NCI-H460 (cell line): ENCODE data around the gene ZNF683. TPM values are rescaled to one million over a fixed set of nuclear protein-coding genes. Genes with fewer than 3 reads are reported as not detected.
"Not testable (repeated sequence)": the region's sequence is repeated elsewhere in the genome, so short reads cannot be mapped to it uniquely, and the experiment has no call there.

Source experiments
- DNase-seq: peaks from one replicate; pipeline ENCODE4 v3.0.0-alpha.2; 2016; ENCODE audit warnings: low read depth; ENCODE audit errors: extremely low read depth
- total RNA-seq: library from RNA; depleted of rRNA; stranded (reverse); fragments of >200 nt; shearing (Covaris generic); gene quantifications from 2 replicates; pipeline ENCODE4 v1.2.3, GENCODE V29; 2014

Gene ZNF683
- total RNA-seq, 1 experiment from 2014 or later, result not detected

GRCh38 chr1:26340047-26340481 is 32.5 kb downstream of the ZNF683 start:
- DNase-seq, result no peak

GRCh38 chr1:26338670-26339069 is 33.9 kb downstream of the ZNF683 start:
- no peak for DNase-seq

- DNase-seq, result no peak
Observed at GRCh38 chr1:26337625-26338024, 34.9 kb downstream of the ZNF683 start.

GRCh38 chr1:26337206-26337535 is 35.4 kb downstream of the ZNF683 start:
- no peak for DNase-seq

GRCh38 chr1:26336477-26337205 is 35.9 kb downstream of the ZNF683 start:
- peak; percentile 41 for DNase-seq

- DNase-seq, result no peak
Observed at GRCh38 chr1:26335774-26336476, 36.6 kb downstream of the ZNF683 start.

GRCh38 chr1:26333312-26333711 is 39.2 kb downstream of the ZNF683 start:
- DNase-seq, result not testable (repeated sequence)

- DNase-seq, result no peak
Observed at GRCh38 chr1:26330276-26330675, 42.3 kb downstream of the ZNF683 start.

- not testable (repeated sequence) for DNase-seq
Observed at GRCh38 chr1:26329380-26329779, 43.2 kb downstream of the ZNF683 start.

GRCh38 chr1:26328597-26328996 is 44.0 kb downstream of the ZNF683 start:
- DNase-seq, result no peak

- no peak for DNase-seq
Observed at GRCh38 chr1:26327956-26328362, 44.6 kb downstream of the ZNF683 start.

GRCh38 chr1:26324550-26324949 is 48.0 kb downstream of the ZNF683 start:
- no peak for DNase-seq

GRCh38 chr1:26323382-26323781 is 49.2 kb downstream of the ZNF683 start:
- no peak for DNase-seq

- no peak for DNase-seq
Observed at GRCh38 chr1:26322042-26322331, 50.6 kb downstream of the ZNF683 start.

- DNase-seq, result peak; percentile 78
Observed at GRCh38 chr1:26321315-26322041, 51.1 kb downstream of the ZNF683 start.

GRCh38 chr1:26320896-26321295 is 51.7 kb downstream of the ZNF683 start:
- no peak for DNase-seq

- DNase-seq, result no peak
Observed at GRCh38 chr1:26318338-26319064, 54.0 kb downstream of the ZNF683 start.

GRCh38 chr1:26317612-26318337 is 54.8 kb downstream of the ZNF683 start, which contains the start of gene CD52:
Gene CD52, plus strand, starts transcription at chr1:26317958. Its CDS starts 60 bp downstream, at chr1:26318018.
- DNase-seq, result no peak

- DNase-seq, result no peak
Observed at GRCh38 chr1:26317146-26317545, 55.4 kb downstream of the ZNF683 start.
